ENCODE data around the gene ATP5F1C. TPM values are rescaled to one million over a fixed set of nuclear protein-coding genes. Genes with fewer than 3 reads are reported as not detected.

The ATP5F1C gene
- total RNA-seq, 2 donors from 2014 or later = 248 to 287 TPM

GRCh38 chr10:7804216-7804615 lies 16.2 kb downstream of the ATP5F1C start:
- Histone ChIP-seq H3K9ac (ENCODE audit: extremely low read depth, low read length, poor library complexity, severe bottlenecking) (no peak overlapping the region), H3K27ac (ENCODE audit: low read depth, low read length) (no peak overlapping the region), H3K4me3 (ENCODE audit: low read length) (no peak overlapping the region), H3K9me3 (ENCODE audit: control insufficient read depth, low read length) (no peaks in the 10 kb centered on the region), H3K27me3 (ENCODE audit: control insufficient read depth, insufficient read depth, low read length, poor library complexity, severe bottlenecking) (no peaks in the 10 kb centered on the region), H3K36me3 (ENCODE audit: control insufficient read depth, insufficient read depth, low read length) (peaks cover 88% of the 10 kb centered on the region), H3K4me1 (ENCODE audit: control insufficient read depth, insufficient read depth, low read length) (no peaks in the 10 kb centered on the region)
- WGBS, 2 experiments (ENCODE audit: insufficient coverage in 1 of 2, insufficient read length in 1 of 2) = 91 to 97% methylated on average over 6 of the region's 6 CpGs
- Mint-ChIP-seq H3K27ac (no peak overlapping the region), H3K27me3 (ENCODE audit: insufficient read depth) (no peaks in the 10 kb centered on the region), H3K4me3 (no peak overlapping the region), H3K4me1 (no peaks in the 10 kb centered on the region), H3K36me3 (ENCODE audit: low read depth) (peaks cover 63% of the 10 kb centered on the region), H3K9me3 (no peaks in the 10 kb centered on the region)
- no peak for DNase-seq
- TF ChIP-seq CTCF (conservative IDR thresholded peaks at IDR 0.05) = no peak

- Histone ChIP-seq H3K27ac (ENCODE audit: low read depth, low read length) (no peak overlapping the region), H3K4me3 (ENCODE audit: low read length) (no peak overlapping the region), H3K9me3 (ENCODE audit: control insufficient read depth, low read length) (no peaks in the 10 kb centered on the region), H3K27me3 (ENCODE audit: control insufficient read depth, insufficient read depth, low read length, poor library complexity, severe bottlenecking) (no peaks in the 10 kb centered on the region), H3K9ac (ENCODE audit: extremely low read depth, low read length, poor library complexity, severe bottlenecking) (no peak overlapping the region), H3K36me3 (ENCODE audit: control insufficient read depth, insufficient read depth, low read length) (peaks cover 83% of the 10 kb centered on the region), H3K4me1 (ENCODE audit: control insufficient read depth, insufficient read depth, low read length) (no peaks in the 10 kb centered on the region)
- Mint-ChIP-seq H3K4me1 (no peaks in the 10 kb centered on the region), H3K36me3 (ENCODE audit: low read depth) (peaks cover 58% of the 10 kb centered on the region), H3K9me3 (no peaks in the 10 kb centered on the region), H3K4me3 (no peak overlapping the region), H3K27me3 (ENCODE audit: insufficient read depth) (no peaks in the 10 kb centered on the region), H3K27ac (no peak overlapping the region)
- DNase-seq = no peak
- no peak for TF ChIP-seq CTCF (conservative IDR thresholded peaks at IDR 0.05)
- 0 to 47% methylated on average over 1 to 2 of the region's 2 CpGs for WGBS, 2 experiments (ENCODE audit: insufficient coverage in 1 of 2, insufficient read length in 1 of 2)
Measured at GRCh38 chr10:7804741-7805140, 16.8 kb downstream of the ATP5F1C start.

- peaks cover 5% of the 10 kb centered on the region for H3K4me1 Mint-ChIP-seq
- H3K27me3 Mint-ChIP-seq (ENCODE audit: insufficient read depth) = peaks cover 1% of the 10 kb centered on the region
Measured at GRCh38 chr10:7808686-7809267, 20.8 kb downstream of the ATP5F1C start.

More at GRCh38 chr10:7808686-7809267, 20.8 kb downstream of the ATP5F1C start:
- no peaks in the 10 kb centered on the region for H3K9me3 Mint-ChIP-seq
- DNase-seq = no peak
- TF ChIP-seq CTCF (conservative IDR thresholded peaks at IDR 0.05) = no peak
- Histone ChIP-seq H3K4me1 (ENCODE audit: control insufficient read depth, insufficient read depth, low read length) (no peaks in the 10 kb centered on the region), H3K27me3 (ENCODE audit: control insufficient read depth, insufficient read depth, low read length, poor library complexity, severe bottlenecking) (no peaks in the 10 kb centered on the region), H3K9me3 (ENCODE audit: control insufficient read depth, low read length) (no peaks in the 10 kb centered on the region), H3K27ac (ENCODE audit: low read depth, low read length) (no peak overlapping the region), H3K4me3 (ENCODE audit: low read length) (no peak overlapping the region), H3K36me3 (ENCODE audit: control insufficient read depth, insufficient read depth, low read length) (peaks cover 46% of the 10 kb centered on the region), H3K9ac (ENCODE audit: extremely low read depth, low read length, poor library complexity, severe bottlenecking) (no peak overlapping the region)
- 68 to 84% methylated on average over 2 to 4 of the region's 4 CpGs for WGBS, 2 experiments (ENCODE audit: insufficient coverage in 1 of 2, insufficient read length in 1 of 2)
- no peak overlapping the region for H3K4me3 Mint-ChIP-seq
- peaks cover 29% of the 10 kb centered on the region for H3K36me3 Mint-ChIP-seq (ENCODE audit: low read depth)
- no peak overlapping the region for H3K27ac Mint-ChIP-seq
